GM19438 (cell line): ENCODE measurements around the gene CORO1C.
"Not testable (repeated sequence)": the region's sequence is repeated elsewhere in the genome, so short reads cannot be mapped to it uniquely, and the experiment has no call there.

Experiments used
- ATAC-seq: cut with Tn5 transposase; IDR thresholded peaks from one replicate; pipeline ENCODE4 v1.9.1; 2021; ENCODE audit warnings: low read depth; ENCODE audit not compliant: unreplicated experiment

Gene CORO1C

DNA sequence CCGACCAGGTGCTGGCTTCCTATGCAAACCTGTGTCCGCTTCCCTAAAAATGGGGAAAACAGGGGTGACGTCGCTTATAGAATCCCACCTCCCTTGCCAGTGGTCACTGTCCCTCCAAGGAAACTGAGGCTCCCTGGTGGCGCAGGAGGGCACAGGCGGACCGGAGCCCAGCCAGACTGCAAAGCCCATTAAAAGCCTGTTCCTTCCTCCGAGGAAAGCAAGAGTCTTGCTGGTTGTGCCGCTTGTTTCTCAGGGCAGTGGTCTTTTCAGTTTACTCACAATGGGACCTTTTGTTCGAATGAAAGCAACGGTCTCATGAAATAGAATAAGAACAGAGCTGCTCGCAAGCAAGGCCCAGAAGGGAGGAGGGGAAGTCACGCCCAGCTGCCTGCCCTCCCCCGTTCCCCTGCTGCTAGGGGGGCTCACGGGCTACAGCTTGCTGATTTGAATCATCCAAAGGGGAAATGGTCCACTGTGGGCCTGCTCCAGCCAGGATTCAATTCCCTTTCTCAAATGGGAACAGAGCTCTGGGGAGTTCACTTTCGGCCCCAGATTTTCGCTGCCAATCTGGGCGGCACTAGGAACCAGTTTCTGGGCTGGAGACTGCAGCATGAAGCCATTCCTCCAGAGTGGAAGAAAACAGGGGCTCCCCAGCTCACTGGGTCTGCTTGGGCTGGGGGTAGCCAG is 93.0 kb downstream of the CORO1C start:
- ATAC-seq = no peak

DNA sequence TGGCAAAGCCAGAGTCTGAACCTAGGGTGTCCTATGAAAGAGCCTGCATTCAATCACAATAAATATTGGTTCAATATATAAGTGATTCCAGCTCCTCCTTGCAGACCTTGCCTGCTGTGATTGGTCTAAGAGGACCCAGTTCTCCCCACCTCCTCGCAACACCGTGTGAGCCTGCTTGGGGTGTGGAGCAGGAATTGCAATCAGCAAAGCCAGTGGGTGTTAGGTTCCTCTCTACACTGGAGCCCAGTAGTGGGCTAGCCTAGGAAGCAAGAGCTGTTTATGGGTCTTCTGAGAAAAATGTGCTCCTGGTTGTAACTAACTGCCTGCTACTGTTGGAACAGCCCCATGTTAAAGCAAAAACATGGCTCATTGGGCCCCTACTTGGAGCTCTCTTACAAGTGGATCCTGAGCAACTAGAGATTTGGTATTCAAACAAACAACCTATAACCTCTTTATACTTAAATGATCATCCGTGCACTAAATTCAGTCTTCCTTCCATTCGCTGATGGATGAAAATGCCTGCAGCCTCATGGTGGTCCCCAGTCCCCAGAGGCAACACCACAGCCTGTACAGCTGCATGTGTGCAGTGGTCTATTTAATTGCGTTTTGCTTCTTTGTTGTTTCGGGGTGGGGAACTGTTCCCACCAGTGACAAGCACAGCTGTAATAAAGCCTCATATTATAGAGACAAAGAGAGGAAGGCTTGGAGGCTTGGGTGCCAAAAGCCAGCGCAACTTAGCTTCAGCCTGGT is 93.9 kb downstream of the CORO1C start:
- ATAC-seq = no peak

DNA sequence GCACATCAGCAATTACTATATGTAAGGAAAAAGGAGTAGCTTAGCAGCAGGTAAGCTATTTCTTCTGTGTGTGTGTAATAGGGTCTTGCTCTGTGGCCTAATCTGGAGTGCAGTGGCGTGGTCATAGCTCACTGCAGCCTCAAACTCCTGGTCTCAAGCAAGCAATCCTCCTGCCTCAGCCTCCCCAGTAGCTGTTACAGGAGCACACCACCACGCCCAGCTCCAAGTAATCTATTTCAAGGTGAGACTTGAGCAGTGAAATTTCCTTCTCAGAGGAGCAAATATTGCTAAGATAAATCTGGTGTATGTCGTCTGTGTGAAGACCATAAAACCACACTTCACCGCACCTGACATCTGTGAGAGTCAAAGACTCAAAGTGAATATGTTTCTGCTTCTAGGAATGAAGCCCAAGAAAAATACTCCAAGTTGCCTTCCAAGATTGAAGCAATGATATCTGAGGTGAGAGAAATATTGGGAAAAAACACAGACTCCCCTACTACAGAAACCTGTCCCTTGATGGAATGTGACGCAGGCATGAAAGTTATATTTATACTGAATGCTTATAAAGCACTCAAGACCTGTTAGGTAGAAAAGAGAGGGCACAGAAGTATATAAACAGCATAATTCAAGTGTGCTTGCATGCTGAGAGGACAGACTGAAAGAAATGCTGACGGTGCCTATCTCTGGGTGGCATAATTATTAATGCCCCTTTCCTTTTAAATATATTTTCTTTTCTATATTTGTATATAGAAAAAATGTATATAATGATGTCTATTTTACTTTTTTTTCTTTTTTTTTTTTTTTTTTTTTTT is 95.1 kb downstream of the CORO1C start:
- no peak for ATAC-seq

DNA sequence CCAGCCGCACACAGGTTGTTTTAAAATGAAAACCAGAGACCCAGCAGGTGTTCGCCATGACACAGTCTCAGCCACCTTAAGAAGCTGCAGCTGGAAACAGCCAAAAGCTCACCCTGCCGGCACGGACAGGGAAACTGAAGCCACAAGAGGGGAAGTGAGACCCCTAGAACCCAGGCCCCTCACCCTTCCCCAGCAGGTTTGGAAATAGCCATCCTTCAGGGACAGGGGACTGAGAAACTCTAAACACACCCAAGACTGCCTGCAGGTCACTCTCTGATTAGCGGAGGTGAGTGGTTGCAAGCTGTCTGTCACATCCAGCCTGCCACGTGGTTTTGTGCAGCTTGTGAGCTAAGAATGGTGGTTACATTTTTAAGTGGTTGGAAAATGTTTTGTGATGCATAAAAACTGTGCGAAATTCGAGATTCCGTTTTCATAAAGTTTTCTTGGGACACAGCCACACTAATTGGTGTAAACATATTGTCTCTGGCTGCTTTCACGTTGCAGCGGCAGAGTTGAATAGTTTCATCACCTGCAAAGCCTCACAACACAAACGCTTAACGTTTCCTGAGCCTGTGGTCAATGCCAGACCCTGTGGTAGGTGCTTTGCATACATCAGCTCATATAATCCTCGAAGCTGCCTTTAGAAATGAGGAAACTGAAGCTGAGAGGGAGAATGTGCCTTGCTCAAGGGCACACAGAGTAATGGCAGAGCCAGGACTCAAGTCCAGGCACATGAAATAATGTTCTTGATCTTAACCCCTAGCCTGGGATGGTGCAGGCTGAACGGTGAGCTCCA is 95.9 kb downstream of the CORO1C start:
- peak; percentile 50 for ATAC-seq

DNA sequence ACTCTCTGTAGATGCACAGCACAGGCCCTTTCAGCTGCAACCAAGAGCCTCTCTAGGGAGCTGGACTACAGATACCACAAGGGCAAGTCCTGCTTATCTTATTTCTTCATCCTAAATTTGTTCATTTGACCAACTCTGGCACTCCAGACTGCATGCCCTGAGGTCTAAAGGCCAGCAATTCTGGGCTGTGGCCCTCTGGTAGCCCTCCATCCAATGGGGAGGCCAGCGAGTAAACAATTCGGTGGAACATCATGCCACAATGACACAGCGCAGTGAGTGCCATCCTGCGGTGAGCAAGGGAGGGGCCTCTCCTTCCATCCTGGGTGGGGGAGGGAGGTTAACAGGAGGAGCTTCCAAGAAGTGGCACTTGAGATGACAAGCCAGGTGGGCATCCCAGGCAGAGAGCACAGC is 97.0 kb downstream of the CORO1C start:
- no peak for ATAC-seq

DNA sequence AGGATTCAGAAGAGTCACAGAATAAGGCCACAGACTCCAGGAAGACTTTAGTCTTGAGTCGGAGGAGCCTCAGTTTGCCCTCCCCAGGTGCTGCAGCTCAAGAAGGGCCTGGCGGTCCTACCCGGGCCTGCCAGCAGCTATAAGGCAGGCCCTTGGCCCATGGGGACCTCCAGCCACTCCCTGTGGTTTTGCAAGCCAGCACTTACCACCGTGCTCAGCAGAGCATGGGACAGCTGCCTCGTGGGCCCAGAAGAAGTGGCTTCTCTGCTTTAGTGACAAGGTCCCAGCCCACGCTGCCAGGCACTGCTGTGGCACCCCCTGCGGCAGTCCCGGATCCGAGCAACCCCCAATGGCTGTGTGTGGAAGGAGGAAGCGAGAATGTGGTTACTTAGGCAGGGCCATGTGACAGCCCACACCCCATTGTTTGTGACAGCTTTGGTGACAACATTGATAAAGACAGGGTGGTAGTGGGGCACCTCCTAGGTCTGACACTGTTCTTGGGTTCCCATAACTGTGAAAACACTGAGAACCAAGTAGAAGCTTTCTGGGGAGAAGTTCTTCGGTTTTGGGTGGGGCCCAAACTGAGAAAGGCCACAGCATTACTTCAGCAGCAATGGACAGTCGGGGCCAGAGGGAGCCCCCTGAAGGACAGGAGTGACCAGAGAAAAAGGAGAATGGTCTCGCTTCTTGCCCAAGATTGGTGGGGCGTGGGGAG is 97.6 kb downstream of the CORO1C start, which contains the start of gene SELPLG:
Gene SELPLG, minus strand, starts transcription at position 361 of the 715 bp plus-strand sequence. CDS start 9,587 bp downstream, outside the sequence.
- ATAC-seq = peak; percentile 45

DNA sequence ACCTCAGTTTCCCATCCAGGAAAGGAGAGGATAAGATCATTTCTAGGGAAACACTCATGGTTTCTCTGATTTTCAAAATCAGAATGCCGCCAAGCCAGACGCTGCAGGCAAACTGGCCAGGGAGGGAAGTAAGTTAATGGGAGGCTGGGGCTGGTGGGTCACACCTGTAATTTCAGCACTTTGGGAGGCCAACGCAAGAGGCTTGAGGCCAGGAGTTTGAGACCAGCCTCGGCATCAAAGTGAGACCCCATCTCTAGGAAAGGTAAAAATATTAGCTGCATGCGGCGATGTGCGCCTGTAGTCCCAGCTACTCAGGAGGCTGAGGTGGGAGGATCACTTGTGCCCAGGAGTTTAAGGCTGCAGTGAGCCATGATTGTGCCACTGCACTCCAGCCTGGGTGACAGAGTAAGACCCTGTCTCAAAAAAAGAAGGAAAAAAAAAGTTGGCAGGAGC is 98.2 kb downstream of the CORO1C start:
- ATAC-seq = no peak

DNA sequence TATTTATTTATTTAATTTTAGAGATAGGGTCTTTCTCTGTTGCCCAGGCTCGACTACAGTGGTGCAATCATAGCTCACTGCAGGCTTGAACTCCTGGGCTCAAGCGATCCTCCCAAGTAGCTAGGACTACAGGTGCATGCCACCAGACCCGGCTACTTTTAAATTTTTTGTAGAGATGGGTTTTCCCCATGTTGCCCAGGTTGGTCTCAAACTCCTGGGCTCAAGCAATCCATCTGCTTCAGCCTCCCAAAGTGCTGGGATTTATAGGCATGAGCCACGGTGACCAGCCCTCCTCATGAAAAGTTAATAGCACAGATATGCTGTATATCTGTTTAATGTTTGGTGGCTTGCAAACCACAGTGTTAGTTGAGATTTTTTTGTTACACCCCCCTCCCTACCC is 100.1 kb downstream of the CORO1C start:
- ATAC-seq = not testable (repeated sequence)

DNA sequence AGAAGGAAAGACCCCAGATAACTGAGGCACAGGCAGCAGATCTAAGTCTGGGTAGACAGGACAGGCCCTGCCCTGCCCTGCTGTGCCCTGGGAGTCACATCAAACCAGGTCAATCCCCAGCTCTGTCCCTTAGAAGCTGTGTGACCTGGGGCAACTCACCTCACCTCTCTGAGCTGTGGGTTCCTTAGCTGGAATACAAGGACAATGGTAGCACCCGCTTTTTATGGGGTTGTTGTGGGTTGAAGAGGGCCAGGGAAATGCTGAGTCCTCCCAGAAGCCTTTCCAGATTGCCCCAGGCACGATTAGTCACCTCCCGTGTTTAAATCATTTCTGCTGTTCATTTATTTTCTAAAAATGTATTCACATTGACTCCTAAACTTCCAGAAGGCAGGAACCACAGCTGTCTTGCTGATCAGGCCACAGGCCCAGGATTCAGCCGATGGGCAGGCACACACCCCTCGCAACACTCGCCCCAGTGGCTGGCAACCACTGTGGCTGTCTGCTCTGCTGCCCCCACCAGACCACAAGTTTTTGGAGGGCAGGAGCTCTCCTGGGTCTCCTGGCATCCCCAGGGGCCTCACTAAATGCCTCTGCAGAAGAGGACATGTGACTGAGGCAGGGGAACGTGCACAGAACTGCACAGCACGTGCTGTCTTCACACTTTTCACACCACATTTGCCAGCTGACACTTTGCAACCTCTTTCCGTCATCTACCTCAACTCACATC is 100.7 kb downstream of the CORO1C start:
- no peak for ATAC-seq

DNA sequence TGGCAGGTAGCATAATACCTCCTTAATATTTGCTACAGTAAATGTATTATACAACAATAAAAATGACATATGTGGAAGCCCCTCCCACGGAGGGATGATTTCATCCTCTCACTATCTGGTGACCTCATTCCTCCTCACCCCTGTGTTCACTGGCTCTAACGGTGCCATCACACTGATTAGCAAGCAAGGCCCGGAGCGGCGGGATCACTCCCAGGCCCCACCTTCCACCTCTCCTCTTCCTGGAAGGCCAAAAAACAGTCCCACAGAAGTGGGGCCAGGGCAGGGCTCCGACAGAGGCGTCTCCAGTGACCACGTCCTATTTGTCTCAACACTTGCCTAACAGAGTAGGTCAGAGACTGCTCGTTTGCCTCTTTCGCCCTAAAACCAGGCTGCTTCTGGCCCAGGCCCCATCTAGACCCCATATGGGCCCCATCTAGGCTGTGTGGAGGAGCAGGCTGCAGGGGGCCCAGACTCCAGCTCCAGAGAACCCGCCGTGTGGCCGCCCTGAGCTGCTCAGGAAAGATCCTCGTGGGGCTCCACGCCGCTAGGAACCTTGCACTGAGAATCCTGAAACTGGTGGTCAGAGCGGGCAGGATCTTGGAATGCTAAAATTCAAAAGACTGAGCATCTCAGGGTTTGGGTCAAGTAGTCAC is 101.4 kb downstream of the CORO1C start:
- ATAC-seq = no peak

DNA sequence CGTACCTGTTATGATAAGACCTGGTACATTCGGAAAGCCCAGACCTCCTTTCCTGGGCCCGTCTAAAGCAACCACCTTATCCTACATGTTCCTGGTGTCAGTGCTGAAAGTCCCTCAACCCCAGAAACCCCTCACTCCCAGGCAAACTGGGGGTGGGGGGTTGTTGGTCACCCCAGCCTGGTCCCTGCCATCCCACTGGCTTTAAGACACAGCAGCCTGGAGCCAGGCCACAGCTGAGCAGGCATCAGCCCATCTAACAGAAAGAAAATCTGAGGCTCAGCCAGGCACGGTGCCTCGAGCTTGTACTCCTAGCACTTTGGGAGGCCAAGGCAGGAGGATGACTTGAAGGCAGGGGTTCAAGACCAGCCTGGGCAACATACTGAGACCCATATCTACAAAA is 102.2 kb downstream of the CORO1C start:
- no peak for ATAC-seq

DNA sequence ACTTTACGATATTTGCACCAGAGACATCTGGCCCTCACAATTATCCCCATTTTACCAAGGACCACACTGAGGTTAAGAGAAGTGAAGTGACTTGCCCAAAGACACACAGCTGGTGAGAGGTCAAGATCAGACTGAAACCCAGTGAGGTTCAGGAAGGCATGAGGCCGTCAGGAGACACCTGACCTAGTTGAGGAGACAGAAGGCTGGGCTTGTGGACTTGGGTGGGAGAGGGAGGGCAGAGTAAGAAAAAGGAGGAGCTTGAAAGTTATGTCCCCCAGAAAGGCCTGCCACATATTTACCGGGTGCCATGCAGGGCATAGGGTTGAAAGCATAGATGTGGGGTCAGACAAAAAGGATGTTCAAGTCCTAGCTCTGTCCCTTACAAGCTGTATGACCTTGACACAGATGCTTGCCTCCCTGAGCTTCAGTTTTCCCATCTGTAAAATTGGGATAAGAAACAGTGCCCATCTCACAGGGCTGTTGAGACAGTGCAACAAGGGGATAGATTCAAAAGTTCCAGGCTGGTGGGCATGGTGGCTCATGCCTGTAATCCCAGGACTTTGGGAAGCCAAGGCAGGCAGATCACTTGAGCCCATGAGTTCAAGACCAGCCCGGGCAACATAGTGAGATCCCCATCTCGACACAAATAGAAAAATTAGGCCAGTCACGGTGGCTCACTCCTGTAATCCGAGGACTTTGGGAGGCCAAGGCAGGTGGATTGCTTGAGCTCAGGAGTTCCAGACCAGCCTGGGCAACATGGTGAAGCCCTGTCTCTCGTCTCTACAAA is 104.0 kb downstream of the CORO1C start:
- ATAC-seq = no peak

DNA sequence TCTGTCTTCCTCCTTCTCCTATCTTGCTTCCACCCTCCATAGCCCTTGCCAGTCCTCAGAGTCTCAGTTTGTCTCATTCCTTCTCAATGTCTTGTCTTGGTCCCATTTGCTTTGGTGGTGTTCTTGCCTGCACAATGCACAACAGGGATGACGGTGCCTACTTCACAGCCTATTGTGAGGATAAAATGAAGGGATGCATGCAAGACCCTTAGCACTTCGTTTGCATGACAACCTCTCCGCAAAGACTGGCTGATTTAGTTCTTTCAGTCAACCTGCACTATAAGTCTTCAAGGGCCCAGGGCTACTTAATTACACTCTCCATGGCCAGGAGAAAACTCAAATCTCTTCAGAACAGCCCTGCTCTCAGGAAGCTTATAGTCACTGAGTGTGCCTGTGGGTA is 106.1 kb downstream of the CORO1C start:
- no peak for ATAC-seq

DNA sequence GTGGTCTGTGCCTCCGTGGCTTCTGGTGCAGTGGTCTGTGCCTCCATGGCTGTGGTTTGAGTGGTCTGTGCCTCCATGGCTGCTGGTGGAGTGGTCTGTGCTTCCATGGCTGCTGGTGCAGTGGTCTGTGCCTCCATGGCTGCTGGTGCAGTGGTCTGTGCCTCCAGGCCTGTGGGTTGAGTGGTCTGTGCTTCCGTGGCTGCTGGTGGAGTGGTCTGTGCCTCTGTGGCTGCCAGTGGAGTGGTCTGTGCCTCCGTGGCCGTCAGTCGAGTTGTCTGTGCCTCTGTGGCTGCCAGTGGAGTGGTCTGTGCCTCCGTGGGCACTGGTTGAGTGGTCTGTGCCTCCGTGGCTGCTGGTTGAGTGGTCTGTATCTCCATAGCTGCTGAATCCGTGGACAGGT is 107.7 kb downstream of the CORO1C start:
- ATAC-seq = no peak

DNA sequence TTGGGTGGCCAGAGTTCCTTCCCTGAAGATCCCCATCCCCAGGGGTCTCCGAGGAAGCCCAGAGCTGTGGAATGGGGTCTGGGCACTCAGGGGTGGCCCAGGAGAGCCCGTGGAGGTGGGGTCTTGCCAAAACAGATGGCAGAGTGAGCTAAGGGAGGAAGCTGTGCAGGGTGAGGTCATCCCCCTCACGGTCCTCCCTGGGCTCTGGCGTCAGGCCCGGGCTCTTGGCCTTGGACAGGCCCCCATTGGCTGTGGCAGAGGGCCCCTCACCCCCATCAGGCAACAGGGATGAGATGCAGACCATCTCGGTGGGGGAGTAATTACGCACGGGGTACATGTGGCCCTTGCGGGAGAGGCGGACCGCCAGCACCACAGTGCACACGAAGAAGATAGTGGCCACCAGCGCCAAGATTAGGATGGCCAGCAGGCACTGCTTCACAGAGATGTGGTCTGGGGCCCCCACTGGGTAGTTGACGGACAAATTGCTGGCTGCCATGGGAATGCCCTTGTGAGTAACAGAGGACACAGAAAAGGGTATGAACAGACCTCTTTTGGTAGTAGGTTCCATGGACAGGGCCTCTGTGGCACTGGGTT is 108.3 kb downstream of the CORO1C start:
- ATAC-seq = no peak

DNA sequence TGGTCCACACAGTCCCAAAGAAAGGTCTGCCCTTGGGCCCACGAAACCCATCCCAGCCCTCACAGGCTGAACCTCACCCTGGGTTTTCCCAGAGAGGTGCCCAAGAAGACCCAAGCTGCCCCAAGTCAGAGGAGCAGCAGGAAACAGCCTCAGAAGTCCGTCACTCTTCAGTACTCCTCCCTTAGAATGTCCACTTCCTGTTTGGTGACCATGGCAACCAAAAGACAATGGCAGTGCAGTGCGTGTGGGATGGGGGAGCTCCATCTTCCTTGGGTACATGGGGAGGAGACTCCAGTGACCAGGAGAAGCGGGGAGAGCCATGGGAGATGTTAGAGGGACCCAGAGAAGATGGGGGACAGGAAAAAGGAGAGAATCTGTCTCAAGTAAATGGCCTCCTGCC is 108.9 kb downstream of the CORO1C start:
- ATAC-seq = no peak

DNA sequence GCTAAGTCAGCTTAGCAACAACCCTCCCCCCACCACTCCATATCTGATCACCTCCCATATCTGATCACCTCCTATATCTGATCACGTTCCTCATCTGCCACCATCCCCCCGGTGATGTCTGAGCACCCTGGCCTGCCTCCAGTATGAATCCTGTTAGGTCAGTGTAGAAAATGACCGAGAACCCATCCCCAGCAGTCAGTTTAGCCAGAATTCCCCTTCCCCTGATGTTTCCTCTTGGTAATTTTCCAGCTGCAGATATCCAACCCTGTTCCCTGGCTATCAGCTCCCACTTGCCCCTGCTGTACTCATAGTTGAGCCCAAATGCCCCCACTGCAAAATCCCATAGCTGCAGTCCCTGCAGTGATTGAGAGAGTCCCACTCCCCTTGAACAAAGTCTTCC is 110.2 kb downstream of the CORO1C start:
- no peak for ATAC-seq
